DOHH2 (cell line): Measurements from ENCODE around the gene HTD2.

Source experiments
- EZH2phosphoT487 ChIP-seq: fragments of 200-600 bp; sonication (generic); IDR thresholded peaks from 2 replicates; pipeline ENCODE4 v1.6.1; 2017; ENCODE audit warnings: borderline replicate concordance, mild to moderate bottlenecking, antibody characterized with exemption, low read length, moderate library complexity, mixed read lengths
- TF ChIP-seq, protein P1 (sequence below): fragments of 200-600 bp; sonication (generic); IDR thresholded peaks from one replicate; pipeline ENCODE4 v1.5.1; 2014; ENCODE audit warnings: antibody characterized with exemption, mild to moderate bottlenecking, low read depth, low read length; ENCODE audit not compliant: poor library complexity, severe bottlenecking

DNA sequence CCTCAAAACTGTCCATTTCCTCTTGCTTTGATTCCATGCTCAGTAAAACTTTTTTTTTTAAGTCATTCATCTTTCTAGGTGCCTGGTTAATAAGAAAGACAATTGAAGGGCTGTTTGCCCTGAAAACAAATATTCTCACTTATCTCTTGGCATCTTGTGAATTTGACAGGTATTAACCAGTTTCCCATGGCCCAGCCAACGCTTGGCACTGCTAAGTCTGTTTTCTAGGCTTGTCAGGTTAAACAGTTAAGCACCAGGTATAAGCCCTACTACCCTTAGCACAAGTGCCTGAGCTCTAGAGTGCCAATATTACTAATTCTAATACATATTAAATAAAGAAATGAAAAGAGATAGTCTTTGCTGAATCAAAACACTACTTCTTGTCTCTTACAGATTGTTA, 62.7 kb downstream of the HTD2 start:
- TF ChIP-seq, protein P1, sequence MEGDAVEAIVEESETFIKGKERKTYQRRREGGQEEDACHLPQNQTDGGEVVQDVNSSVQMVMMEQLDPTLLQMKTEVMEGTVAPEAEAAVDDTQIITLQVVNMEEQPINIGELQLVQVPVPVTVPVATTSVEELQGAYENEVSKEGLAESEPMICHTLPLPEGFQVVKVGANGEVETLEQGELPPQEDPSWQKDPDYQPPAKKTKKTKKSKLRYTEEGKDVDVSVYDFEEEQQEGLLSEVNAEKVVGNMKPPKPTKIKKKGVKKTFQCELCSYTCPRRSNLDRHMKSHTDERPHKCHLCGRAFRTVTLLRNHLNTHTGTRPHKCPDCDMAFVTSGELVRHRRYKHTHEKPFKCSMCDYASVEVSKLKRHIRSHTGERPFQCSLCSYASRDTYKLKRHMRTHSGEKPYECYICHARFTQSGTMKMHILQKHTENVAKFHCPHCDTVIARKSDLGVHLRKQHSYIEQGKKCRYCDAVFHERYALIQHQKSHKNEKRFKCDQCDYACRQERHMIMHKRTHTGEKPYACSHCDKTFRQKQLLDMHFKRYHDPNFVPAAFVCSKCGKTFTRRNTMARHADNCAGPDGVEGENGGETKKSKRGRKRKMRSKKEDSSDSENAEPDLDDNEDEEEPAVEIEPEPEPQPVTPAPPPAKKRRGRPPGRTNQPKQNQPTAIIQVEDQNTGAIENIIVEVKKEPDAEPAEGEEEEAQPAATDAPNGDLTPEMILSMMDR, result no peak
- no peak for TF ChIP-seq EZH2phosphoT487
